ENCODE measurements around the gene ETV2.
"Not testable (repeated sequence)": the region's sequence is repeated elsewhere in the genome, so short reads cannot be mapped to it uniquely, and the experiment has no call there.

ETV2 gene

DNA sequence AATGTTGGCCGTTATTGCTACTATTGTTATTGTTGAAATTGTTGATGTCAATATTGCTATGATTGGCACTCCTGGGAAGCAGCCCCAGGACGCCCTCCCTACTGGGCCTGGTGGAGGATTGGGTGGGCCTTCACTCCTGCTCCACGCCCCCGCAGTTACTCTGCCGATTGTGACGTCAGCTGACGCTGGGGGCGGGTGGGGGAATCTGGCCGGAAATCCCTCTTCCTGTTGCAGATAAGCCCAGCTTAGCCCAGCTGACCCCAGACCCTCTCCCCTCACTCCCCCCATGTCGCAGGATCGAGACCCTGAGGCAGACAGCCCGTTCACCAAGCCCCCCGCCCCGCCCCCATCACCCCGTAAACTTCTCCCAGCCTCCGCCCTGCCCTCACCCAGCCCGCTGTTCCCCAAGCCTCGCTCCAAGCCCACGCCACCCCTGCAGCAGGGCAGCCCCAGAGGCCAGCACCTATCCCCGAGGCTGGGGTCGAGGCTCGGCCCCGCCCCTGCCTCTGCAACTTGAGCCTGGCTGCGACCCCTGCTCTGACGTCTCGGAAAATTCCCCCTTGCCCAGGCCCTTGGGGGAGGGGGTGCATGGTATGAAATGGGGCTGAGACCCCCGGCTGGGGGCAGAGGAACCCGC is at the start of gene ETV2:
Gene ETV2, plus strand, starts transcription at position 231 of the 637 bp plus-strand sequence. CDS start 716 bp downstream, outside the sequence.
- DNase-seq = no peak

- no peak for DNase-seq
Observed at GRCh38 chr19:35592226-35592625, 49.3 kb upstream of the ETV2 start.

DNA sequence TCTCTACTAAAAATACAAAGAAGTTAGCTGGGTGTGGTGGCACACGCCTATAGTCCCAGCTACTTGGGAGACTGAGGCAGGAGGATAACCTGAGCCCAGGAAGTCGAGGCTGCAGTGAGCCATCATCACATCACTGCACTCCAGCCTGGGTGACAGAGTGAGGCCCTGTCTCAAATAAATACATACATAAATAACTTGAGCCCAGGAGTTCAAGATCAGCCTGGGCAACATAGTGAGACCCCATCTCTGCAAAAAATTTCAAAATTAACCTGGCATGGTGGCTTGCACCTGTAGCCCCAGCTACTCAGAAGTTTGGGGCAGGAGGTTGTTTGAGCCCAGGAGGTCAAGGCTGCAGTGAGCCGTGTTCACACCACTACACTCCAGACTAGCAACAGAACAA is 46.5 kb upstream of the ETV2 start:
- DNase-seq = not testable (repeated sequence)

DNA sequence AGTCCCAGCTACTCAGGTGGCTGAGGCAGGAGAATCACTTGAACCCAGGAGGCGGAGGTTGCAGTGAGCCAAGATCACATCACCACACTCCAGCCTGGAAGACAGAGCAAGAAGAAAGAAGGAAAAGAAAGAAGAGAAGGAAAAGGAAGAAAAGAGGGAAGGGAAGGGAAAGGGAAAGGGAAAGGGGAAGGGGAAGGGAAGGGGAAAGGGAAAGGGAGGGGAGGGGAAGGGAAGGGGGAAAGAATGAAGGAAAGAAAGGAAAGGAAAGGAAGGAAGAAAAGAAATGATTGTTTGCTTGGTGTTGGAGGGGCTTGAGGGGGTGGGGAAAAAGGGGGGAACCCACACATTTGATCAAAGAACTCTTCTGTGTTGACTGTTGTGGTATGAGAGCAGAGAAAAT is 45.6 kb upstream of the ETV2 start:
- no peak for DNase-seq

DNA sequence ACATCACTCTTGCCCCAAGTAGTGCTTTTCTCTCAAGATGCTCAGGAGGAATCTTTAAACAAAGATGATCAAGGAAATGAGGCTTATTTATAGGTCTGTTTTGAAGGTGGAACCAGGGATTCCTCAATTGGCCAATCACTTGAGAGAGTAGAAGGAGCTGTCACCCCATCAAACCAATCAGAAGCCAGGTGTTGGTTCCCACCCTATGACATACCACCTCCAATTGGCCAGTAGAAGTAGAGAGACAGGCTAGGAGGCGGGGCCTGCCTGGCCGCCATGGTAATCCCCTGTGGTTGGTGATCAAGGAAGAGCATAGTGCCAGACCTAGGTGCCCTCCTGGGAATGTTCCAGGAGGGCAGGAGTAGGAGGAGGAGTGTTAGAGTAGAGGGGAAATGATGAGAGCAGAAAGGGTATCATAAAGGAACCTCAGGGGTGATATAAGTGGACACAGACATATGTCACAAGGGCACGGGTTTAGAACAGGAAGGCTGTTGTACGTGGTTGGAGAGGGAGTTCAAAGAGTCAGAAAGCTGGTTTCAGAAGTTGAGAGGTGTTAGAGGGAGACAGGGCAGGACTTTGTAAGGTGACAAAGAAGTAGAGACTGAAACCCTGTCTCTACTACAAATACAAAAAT is 45.1 kb upstream of the ETV2 start:
- DNase-seq = no peak

DNA sequence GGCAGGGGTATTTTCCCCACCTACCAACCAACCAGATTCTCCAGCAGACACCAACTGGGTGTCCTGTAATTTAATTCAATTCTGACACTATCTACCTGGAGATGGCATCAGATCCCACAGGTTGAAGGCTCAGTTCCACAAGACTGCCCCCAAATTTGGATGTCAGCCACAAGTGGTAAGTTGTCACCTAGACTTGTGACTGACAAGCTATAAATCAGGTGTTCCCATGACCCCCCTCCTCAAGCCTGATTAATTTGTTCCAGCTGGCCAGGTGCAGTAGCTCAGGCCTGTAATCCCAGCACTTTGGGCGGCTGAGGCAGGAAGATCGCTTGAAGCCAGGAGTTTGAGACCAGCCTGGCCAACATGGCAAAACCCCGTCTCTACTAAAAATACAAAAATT is 39.6 kb upstream of the ETV2 start:
- DNase-seq = no peak

GRCh38 chr19:35604436-35604835 is 37.1 kb upstream of the ETV2 start:
- not testable (repeated sequence) for DNase-seq

DNA sequence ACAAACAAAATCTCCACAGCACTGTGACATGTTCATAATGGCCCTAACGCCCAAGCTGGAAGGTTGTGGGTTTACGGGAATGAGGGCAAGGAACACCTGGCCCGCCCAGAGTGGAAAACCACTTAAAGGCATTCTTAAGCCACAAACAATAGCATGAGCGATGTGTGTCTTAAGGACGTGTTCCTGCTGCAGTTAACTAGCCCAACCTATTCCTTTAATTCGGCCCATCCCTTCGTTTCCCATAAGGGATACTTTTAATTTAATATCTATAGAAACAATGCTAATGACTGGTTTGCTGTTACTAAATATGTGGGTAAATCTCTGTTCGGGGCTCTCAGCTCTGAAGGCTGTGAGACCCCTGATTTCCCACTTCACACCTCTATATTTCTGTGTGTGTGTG is 34.4 kb upstream of the ETV2 start:
- not testable (repeated sequence) for DNase-seq

GRCh38 chr19:35607661-35608060 is 33.9 kb upstream of the ETV2 start:
- no peak for DNase-seq

- no peak for DNase-seq
Observed at GRCh38 chr19:35608251-35608650, 33.3 kb upstream of the ETV2 start.

GRCh38 chr19:35609851-35610353 is 31.6 kb upstream of the ETV2 start:
- DNase-seq = no peak

DNA sequence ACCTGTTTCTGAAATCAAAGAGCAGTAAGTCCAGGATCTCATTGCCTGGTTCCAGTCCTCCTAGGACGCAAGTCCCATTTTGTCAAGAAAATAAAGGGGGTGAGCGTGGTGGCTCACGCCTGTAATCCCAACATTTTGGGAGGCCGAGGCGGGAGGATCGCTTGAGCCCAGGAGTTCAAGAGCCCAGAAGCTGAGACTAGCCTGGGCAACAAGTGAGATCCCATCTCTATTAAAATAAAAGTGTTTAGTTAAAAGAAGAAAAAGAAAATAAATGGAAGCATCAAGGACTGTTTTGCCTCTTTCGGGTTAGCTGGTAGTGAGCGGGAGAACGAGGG is 29.4 kb upstream of the ETV2 start:
- DNase-seq = no peak

GRCh38 chr19:35612559-35613321 is 28.8 kb upstream of the ETV2 start, which contains the start of gene HAUS5:
HAUS5 (plus strand) TSS chr19:35612735; CDS start chr19:35612795, 60 bp downstream.
- peak; percentile 84 to 85 for DNase-seq

DNA sequence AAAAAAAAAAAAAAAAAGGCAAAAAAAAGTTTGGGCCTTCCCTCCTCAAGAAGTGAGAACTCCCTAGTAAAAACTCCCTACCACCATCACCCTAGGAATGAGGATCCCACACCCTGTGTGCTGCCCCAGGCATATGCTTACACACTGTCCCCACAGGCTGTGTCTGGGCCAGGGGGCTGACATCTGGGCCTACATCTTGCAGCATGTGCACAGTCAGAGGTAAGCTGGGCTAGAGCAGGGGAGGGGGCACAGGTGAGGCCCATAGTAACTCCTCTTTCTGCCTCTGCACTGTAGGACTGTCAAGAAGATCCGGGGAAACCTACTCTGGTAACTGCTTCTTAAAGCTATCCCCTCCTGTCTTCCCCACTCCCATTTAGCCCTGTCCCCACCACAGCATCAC is 28.0 kb upstream of the ETV2 start:
- DNase-seq = no peak

DNA sequence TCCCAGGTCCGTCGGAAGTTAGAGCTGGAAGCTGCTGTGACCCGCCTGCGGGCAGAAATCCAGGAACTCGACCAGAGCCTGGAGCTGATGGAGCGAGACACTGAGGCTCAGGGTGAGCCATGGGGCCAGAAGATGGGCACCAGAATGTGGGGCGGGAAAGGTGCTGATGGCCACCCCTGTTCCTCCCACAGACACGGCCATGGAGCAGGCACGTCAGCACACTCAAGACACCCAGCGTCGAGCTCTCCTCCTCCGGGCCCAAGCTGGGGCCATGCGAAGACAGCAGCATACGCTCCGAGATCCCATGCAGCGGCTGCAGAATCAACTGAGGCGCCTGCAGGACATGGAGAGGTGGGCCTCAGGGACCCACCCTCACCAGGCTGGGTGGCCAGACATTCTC is 26.5 kb upstream of the ETV2 start:
- DNase-seq = no peak

DNA sequence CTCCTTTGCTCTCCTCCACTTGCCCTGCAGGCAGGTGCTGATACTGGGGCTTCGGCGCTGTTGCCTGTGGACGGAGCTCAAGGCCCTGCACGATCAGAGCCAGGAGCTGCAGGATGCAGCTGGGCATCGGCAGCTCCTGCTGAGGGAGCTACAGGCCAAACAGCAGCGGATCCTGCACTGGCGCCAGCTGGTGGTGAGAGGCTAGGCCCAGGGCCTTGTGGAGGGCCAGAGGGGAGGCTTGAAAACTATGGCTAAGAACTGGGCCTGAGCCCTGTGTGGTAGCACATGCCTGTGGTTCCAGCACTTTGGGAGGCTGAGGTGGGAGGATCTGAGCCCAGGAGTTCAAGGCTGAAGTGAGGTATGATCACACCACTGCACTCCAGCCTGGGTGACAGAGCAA is 22.7 kb upstream of the ETV2 start:
- no peak for DNase-seq

GRCh38 chr19:35619290-35619923 is 22.1 kb upstream of the ETV2 start:
- DNase-seq = no peak

GRCh38 chr19:35620001-35620400 is 21.5 kb upstream of the ETV2 start:
- DNase-seq = no peak

- no peak for DNase-seq
Observed at GRCh38 chr19:35621708-35622107, 19.8 kb upstream of the ETV2 start.

DNA sequence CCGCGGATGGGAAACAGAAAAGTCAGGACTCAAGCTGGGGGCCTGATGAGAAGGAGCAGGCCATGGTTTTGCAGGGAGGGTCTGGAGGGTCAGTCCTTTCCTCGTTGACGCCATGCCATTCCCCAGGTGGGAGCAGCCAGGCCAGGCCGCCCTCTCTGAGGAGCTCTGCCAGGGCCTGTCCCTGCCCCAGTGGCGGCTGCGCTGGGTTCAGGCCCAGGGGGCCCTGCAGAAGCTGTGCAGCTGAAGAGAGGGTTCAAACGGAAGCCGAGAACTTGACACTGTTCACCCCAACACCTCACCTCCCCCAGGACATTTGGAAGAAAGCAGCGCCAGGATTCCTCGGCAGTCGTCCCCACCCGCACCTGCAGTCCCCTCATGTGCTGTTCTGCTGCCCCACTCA is 18.8 kb upstream of the ETV2 start:
- DNase-seq = no peak

DNA sequence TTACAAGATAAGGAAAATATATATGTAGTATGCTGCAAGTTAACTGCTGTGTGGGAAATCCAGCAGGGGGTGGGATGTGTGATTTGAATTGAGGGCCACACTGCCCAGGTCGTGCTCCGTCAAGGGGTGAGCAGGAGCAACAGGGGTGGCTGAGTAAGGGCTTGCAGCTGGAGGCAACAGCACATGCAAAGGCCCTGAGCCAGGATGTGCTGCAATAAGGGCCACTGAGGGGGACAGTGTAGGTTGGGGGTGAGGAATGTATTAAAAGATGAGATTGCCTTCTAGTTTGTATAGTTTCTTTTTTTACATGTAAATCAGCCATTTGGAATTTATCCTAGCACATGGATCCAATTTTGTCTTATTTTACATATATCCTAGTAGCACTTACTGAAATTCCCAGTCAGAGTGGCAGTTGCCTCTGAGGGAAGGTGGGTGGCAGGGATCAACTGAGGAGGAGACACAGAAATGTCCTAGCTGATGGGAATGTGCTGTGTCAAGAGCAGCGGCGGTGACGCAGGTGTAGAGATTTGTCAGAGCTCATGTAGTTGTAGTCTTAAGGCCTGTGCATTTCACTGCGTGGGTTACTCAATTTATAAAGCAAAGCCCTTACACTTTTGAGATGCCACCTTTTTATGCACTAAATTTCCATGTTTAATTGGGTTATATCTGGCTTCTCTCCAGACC is 18.1 kb upstream of the ETV2 start:
- no peak for DNase-seq

DNA sequence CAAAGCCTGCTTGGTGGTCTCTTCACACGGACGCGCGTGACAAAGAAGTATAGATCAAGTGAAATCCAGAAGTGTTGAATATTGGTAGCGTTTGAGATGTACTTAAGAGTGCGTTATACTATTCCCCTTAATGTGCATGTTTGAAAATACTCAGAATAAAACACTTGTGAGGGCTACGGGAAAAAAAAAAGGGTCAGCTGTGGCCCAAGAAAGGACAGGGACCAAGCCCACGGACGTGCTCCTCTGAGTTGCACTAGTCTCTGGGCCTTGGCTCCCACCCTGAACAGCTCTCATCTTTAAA is 13.3 kb upstream of the ETV2 start:
- DNase-seq = no peak

Measured in NCI-H187 (cell line).